Limb (tissue), 2 donors: ENCODE measurements around the gene ATRNL1.
A peak's percentile ranks its signal among the peaks of the same experiment; 100 is the strongest.

Experiments
- DNase-seq, 2 donors: peaks; one replicate each; pipeline ENCODE4 v3.0.0-alpha.2; 2016; ENCODE audit errors: extremely low spot score in 2 of 2

The ATRNL1 gene

DNA sequence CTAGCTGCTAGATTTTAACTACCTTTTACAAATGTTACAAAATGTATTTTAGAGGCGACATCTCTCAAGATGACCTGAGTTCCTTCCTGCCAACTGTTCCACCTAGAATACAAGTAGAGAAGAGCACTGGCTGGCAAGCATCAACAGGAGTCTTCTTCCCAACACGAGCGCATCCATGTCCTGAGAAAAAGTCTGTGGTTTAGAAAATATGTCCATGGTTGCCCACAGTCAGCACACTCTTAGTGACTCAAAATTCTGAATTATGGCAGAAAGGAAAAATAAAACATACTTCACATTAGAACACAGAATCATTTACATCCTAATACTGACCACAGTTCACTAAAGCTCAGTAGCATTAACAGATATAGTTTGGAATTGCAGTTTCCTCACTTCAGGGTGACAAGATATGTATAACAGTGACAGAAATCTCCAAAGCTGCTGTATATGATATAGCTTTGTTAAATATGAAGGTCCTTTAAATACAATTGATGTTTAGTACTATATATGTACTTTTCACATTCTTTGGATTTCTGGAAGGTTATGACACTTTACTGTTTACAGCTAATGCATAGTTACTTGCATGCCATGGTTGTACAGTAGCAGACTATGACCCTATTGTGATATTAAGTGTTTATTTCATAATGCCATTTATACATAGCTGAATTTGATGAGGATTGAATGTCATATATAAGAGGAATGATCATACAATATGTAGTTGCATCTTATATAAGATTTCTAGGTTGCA is 852.7 kb downstream of the ATRNL1 start:
- DNase-seq: no peak

DNA sequence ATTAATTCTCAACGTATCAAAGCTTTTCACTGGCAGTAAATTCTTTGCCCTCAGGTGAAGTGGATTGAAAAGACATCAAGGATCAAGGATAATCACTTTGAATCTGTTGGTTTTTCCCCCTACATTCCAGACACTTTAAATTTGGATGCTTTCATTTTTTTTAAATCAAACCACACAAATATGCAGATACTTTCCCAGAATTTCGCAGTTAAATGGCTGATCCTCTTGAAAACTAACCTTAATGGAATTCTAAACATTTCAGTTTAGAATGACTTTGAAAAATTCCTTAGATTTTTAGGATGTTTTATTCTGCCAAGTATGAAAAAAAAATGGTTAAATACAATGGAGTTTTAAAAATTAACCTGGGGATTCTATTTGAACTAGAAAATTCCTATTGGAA is 853.9 kb downstream of the ATRNL1 start:
- DNase-seq: no peak

DNA sequence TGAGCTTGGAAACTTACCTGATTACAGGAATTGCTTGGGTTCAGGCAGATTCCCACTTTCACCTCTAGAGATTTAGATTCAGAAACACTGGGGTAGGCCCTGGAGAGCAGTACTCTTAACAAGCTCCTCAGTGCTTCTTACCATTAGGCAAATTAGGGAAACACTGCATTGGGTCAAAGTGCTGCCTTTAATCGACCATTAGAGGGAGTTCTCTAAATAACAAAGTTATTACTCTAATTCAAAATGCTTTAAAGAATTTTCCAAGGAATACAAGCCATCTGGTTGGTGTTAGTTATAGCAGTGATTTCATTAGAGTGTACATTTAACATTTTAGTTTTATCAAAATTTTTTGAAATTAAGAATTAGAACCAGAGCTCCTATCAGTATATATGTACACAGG is 855.3 kb downstream of the ATRNL1 start:
- DNase-seq: peak in 1 of 2 donors; percentile 42

GRCh38 chr10:115949282-115949844 is 856.2 kb downstream of the ATRNL1 start:
- DNase-seq: no peak

- DNase-seq: peak in 1 of 2 donors; percentile 8
Measured at GRCh38 chr10:115950320-115950719, 857.2 kb downstream of the ATRNL1 start.

- no peak for DNase-seq
Measured at GRCh38 chr10:115951242-115951641, 858.1 kb downstream of the ATRNL1 start.

DNA sequence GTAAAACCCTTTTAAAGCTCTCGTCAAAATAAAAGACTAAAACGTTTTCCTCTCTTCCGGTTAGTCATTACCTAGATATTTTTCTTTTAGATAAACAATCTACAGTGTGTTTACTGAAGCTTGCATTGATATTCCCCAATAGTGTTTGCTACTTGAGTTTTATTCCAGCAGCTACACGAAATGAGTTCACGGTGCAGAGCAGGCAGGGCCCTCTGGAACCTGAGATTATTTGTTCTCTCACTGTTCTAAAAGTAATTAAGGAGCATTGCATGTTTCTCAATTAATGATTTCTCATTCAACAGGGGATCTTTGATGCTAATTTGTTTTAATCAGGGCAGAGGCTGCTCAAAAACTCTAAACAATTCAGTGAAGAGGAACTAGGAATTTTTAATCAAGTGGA is 860.1 kb downstream of the ATRNL1 start:
- DNase-seq: no peak

DNA sequence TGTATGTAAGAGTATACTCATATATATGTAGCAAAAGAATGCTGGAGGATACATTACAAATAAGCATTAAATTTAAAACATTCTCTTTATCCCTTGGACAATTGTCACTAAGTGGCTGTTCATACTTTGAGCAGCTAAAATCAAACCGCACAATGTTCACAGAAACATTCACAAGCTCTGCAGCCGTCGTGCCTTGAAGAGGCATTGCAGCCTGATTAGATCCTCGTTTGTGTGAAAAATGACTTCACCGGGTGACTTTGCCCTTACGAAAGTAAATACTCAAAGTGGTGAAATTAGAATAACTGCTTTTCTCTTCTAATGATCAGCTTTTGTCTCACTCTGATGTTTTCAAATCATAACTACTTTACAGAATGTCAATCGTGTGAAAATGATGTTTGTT is 860.8 kb downstream of the ATRNL1 start:
- DNase-seq: no peak

DNA sequence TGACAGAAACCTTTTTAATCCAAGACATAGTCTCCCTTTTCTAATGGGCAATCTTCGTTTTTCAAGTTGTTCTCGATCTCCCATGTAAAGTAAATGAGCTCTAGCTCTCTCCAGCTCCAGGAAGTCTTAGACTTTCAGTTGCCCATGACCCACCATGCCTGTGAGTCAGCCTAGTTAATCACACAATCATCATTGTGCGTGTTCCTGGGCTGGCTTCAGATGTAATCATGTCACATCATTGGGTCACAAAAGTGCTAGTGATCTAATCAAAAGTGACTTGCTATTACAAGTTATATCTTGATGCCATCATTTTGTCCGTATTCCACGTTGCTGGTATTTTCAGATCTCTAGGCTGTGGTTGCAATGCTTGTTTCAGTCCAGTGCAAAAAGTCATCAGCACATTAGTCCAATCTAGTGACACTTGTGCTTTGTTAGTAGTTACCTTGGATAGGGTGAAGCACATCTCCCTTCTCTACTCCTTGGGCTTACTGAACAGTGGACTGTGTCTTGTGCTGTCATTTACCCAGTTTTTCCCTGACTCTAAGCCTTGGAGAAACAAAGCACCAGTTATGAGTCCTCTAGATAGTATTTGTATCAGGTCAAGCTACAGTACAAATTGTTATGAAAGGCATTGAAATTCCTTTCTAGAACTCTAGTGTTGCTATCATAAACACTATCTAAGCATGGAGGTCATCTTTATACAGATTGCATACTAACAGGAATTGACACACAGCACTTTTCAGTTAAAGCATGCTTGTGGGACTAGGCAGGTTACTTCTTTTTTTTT is 863.3 kb downstream of the ATRNL1 start:
- DNase-seq: no peak

- no peak for DNase-seq
Measured at GRCh38 chr10:115957012-115957399, 863.8 kb downstream of the ATRNL1 start.

- DNase-seq: no peak
Measured at GRCh38 chr10:115957786-115958442, 864.7 kb downstream of the ATRNL1 start.

DNA sequence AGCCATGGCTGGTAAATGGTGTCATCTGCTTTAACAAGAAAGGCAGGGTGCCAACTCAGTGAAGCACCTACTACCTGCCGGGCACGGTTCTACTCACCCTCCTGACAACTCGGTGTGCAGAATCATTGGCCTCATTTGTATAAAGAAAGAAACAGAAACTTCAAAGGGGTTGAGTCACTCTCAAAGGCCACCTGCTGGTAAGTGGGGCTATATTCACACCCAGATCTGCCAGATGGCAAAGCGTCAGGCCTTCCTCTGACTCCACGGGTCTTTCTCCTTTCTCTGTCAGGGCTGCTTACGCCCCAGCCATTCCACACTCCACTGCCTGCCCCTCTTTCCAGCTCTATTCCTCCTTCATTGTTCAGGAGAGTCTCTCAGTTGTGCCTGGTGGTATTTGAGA is 870.7 kb downstream of the ATRNL1 start:
- DNase-seq: no peak

DNA sequence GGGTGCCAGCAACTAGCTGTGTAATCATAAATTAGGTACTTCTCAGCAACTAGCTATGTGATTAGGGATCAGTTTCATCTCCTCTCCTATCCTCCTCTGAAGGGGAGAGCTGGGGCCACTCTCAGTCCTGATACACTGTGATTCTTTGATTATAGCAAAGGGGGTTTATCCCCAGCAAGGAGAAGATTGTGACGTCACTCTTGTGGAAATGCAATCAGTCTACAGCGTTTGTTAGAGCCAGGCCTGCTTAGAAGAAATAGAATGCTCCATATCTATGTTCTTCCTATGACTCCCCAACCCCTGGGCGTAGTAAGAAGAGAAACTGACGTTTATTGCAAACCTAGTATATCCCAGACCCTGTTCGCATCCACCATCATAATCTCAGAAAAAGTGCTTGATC is 871.7 kb downstream of the ATRNL1 start:
- DNase-seq: no peak

DNA sequence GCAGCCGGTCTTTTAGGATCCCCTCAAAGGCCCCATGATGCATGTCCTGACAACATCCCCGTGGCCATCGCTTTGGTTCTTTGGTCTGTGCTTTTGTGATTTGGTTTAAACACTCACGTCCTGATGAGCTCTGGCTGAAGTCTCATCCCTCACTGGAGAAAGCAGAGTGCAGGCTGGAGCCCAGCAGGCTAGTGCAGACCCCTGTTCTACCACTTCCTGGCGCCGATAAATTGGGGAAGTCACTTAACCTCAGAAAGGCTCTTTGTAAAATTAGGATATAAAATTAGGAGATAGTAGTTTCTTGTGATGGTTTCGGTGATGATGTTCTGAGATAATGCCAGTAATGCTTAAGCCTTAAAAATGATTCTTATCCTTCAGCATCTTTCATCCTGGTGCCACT is 872.2 kb downstream of the ATRNL1 start:
- DNase-seq: no peak

- no peak for DNase-seq
Measured at GRCh38 chr10:115968236-115968635, 875.1 kb downstream of the ATRNL1 start.

DNA sequence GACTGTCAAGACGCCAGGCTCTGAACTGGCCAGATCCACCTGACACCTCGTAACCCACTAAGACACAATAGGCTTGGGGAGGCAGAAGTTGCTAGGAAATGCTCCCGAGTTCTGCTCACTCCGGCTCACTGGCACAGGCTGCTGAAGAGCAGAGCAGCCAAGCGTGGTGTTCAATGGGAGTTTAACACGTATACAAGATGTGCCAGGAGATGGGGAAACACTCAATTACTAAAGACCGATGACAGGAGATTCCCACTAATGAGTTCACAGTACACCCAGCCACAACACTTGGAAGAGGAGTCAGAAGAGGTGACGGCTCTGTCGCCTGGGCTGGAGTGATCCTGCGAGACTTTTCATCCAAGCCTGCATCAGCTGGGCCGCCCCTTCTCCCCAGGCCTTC is 876.4 kb downstream of the ATRNL1 start:
- DNase-seq: no peak

- DNase-seq: no peak
Measured at GRCh38 chr10:115971921-115972320, 878.8 kb downstream of the ATRNL1 start.

GRCh38 chr10:115972426-115972825 is 879.3 kb downstream of the ATRNL1 start:
- DNase-seq: no peak

- DNase-seq: no peak
Measured at GRCh38 chr10:115974351-115974750, 881.2 kb downstream of the ATRNL1 start.

GRCh38 chr10:115974816-115975430 is 881.8 kb downstream of the ATRNL1 start:
- peak in 1 of 2 donors; percentile 8 for DNase-seq

GRCh38 chr10:115975506-115975905 is 882.3 kb downstream of the ATRNL1 start:
- DNase-seq: no peak

DNA sequence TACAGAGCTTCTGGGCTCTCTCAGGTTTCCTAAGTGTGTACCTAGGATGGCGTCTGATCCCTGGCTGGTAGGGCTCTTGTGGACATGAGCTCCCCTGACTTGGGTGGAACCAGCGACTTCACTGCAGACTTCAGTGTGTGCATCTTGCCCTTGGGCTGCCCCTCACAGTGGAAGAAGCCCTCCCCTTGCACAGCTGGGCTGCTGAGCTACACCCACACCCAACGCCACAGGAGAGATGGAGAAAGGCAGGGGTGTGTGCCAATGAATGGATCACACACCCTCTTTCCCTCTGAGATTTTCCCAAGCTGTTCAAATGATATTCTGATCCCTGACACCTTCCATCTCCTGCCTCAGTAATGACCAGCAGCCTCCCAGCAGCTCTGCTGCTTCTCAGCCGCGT is 883.2 kb downstream of the ATRNL1 start:
- DNase-seq: no peak
